Measurements from ENCODE around the gene STK31. TPM values are rescaled to one million over a fixed set of nuclear protein-coding genes. Genes with fewer than 3 reads are reported as not detected.
"Not testable (repeated sequence)": the region's sequence is repeated elsewhere in the genome, so short reads cannot be mapped to it uniquely, and the experiment has no call there.

STK31 gene
- total RNA-seq, 2 experiments from 2014 or later = 0.20 to 0.30 TPM

DNA sequence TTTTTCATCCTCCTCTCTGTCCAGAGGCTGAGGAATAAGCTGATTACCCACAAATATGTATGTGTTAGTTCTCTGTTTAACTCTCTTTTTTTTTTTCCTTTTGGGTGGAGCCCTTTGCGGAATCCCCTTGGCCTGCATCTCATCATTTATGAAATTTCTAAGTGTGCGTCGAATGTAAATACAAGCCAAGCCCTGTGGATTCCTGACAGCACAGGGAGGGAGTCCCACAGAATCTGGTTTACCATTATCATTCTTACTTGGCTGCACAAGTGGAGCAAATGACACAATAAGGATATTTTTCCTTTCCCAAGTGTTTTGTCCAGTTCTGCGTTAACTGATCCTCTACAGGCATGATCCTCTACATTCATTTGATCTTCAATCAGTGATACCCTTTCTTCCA is 11.4 kb downstream of the STK31 start:
- no peaks in the 10 kb centered on the region for H3K4me1 ChIP-seq (ENCODE audit: insufficient read depth, low read length)
- TF ChIP-seq, protein P1, sequence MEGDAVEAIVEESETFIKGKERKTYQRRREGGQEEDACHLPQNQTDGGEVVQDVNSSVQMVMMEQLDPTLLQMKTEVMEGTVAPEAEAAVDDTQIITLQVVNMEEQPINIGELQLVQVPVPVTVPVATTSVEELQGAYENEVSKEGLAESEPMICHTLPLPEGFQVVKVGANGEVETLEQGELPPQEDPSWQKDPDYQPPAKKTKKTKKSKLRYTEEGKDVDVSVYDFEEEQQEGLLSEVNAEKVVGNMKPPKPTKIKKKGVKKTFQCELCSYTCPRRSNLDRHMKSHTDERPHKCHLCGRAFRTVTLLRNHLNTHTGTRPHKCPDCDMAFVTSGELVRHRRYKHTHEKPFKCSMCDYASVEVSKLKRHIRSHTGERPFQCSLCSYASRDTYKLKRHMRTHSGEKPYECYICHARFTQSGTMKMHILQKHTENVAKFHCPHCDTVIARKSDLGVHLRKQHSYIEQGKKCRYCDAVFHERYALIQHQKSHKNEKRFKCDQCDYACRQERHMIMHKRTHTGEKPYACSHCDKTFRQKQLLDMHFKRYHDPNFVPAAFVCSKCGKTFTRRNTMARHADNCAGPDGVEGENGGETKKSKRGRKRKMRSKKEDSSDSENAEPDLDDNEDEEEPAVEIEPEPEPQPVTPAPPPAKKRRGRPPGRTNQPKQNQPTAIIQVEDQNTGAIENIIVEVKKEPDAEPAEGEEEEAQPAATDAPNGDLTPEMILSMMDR (IDR thresholded peaks at IDR 0.05) = no peak
- H3K36me3 ChIP-seq (ENCODE audit: insufficient read depth, low read length) = no peaks in the 10 kb centered on the region
- POLR2A ChIA-PET = no interaction called here
- no peaks in the 10 kb centered on the region for H3K4me1 Mint-ChIP-seq (ENCODE audit: low read depth)
- no peak overlapping the region for H3K4me3 Mint-ChIP-seq
- H3K9me3 Mint-ChIP-seq = no peaks in the 10 kb centered on the region
- ATAC-seq (ENCODE audit: poor library complexity) = no peak
- CTCF ChIA-PET = interaction anchor here (1.7 kb wide), 1 partner anchor 175 kb away, joined by 3 read pairs; no protein-coding TSS in a partner anchor
- H3K27ac Mint-ChIP-seq = no peak overlapping the region
- H3K36me3 Mint-ChIP-seq (ENCODE audit: low read depth) = no peaks in the 10 kb centered on the region
- H3K9me3 ChIP-seq (ENCODE audit: control insufficient read depth in 1 of 2, insufficient read depth in 1 of 2, low read length in 2 of 2) = no peaks in the 10 kb centered on the region
- no peaks in the 10 kb centered on the region for H3K27me3 ChIP-seq (ENCODE audit: control insufficient read depth in 1 of 2, insufficient read depth in 2 of 2, low read length in 2 of 2)
- H3K4me3 ChIP-seq (ENCODE audit: low read length) = no peak overlapping the region
- no peak for DNase-seq
- no peaks in the 10 kb centered on the region for H3K27me3 Mint-ChIP-seq
- intact Hi-C loops (cut with DNase I, micrococcal nuclease) = no loop called here
- no peak overlapping the region for H3K27ac ChIP-seq (ENCODE audit: low read depth in 1 of 2, low read length in 2 of 2)

DNA sequence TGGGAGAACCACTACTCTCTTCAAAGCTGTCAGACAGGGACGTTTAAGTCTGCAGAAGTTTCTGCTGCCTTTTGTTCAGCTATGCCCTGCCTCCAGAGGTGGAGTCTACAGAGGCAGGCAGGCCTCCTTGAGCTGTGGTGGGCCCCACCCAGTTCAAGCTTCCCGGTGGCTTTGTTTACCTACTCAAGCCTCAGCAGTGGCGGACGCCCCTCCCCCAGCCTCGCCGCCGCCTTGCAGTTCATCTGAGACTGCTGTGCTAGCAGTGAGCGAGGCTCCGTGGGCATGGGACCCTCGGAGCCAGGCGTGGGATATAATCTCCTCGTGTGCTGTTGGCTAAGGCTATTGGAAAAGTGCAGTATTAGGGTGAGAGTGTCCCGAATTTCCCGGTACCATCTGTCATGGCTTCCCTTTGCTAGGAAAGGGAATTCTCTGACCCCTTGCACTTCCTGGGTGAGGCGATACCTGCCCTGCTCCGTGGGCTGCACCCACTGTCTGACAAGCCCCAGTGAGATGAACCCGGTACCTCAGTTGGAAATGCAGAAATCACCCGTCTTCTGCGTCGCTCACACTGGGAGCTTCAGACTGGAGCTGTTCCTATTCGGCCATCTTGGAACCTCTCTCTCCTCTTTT is 12.7 kb downstream of the STK31 start:
- H3K27ac ChIP-seq (ENCODE audit: low read depth in 1 of 2, low read length in 2 of 2); H3K36me3 ChIP-seq (ENCODE audit: insufficient read depth, low read length); H3K27me3 Mint-ChIP-seq; CTCF ChIA-PET; ATAC-seq (ENCODE audit: poor library complexity); H3K9me3 ChIP-seq (ENCODE audit: control insufficient read depth in 1 of 2, insufficient read depth in 1 of 2, low read length in 2 of 2); H3K4me1 Mint-ChIP-seq (ENCODE audit: low read depth); H3K4me3 ChIP-seq (ENCODE audit: low read length); H3K4me3 Mint-ChIP-seq; H3K4me1 ChIP-seq (ENCODE audit: insufficient read depth, low read length); H3K9me3 Mint-ChIP-seq; POLR2A ChIA-PET; H3K27ac Mint-ChIP-seq; H3K36me3 Mint-ChIP-seq (ENCODE audit: low read depth); intact Hi-C loops (cut with DNase I, micrococcal nuclease); DNase-seq; H3K27me3 ChIP-seq (ENCODE audit: control insufficient read depth in 1 of 2, insufficient read depth in 2 of 2, low read length in 2 of 2): not testable (repeated sequence)

GRCh38 chr7:23724113-23724512 is 14.1 kb downstream of the STK31 start:
- H3K27me3 Mint-ChIP-seq; H3K27me3 ChIP-seq (ENCODE audit: control insufficient read depth in 1 of 2, insufficient read depth in 2 of 2, low read length in 2 of 2); H3K9me3 Mint-ChIP-seq; ATAC-seq (ENCODE audit: poor library complexity); H3K36me3 ChIP-seq (ENCODE audit: insufficient read depth, low read length); H3K4me1 Mint-ChIP-seq (ENCODE audit: low read depth); H3K9me3 ChIP-seq (ENCODE audit: control insufficient read depth in 1 of 2, insufficient read depth in 1 of 2, low read length in 2 of 2); CTCF ChIA-PET; DNase-seq; POLR2A ChIA-PET; H3K36me3 Mint-ChIP-seq (ENCODE audit: low read depth); H3K4me3 ChIP-seq (ENCODE audit: low read length); H3K27ac Mint-ChIP-seq; H3K4me3 Mint-ChIP-seq; H3K27ac ChIP-seq (ENCODE audit: low read depth in 1 of 2, low read length in 2 of 2); intact Hi-C loops (cut with DNase I, micrococcal nuclease); H3K4me1 ChIP-seq (ENCODE audit: insufficient read depth, low read length): not testable (repeated sequence)

GRCh38 chr7:23742051-23742450 is 32.0 kb downstream of the STK31 start:
- intact Hi-C loops (cut with DNase I, micrococcal nuclease) = no loop called here
- Mint-ChIP-seq H3K9me3 (peaks cover 15% of the 10 kb centered on the region), H3K4me1 (ENCODE audit: low read depth) (no peaks in the 10 kb centered on the region), H3K27me3 (no peaks in the 10 kb centered on the region), H3K4me3 (no peak overlapping the region), H3K36me3 (ENCODE audit: low read depth) (peaks cover 6% of the 10 kb centered on the region), H3K27ac (no peak overlapping the region)
- Histone ChIP-seq H3K36me3 (ENCODE audit: insufficient read depth, low read length) (no peaks in the 10 kb centered on the region), H3K27ac (ENCODE audit: low read depth in 1 of 2, low read length in 2 of 2) (no peak overlapping the region), H3K27me3 (ENCODE audit: control insufficient read depth in 1 of 2, insufficient read depth in 2 of 2, low read length in 2 of 2) (no peaks in the 10 kb centered on the region), H3K9me3 (ENCODE audit: control insufficient read depth in 1 of 2, insufficient read depth in 1 of 2, low read length in 2 of 2) (peaks cover 25 to 37% of the 10 kb centered on the region in 2 experiments), H3K4me1 (ENCODE audit: insufficient read depth, low read length) (no peaks in the 10 kb centered on the region), H3K4me3 (ENCODE audit: low read length) (no peak overlapping the region)
- POLR2A ChIA-PET = no interaction called here
- CTCF ChIA-PET = no interaction called here
- DNase-seq (no peak), ATAC-seq (ENCODE audit: poor library complexity) (no peak)
- TF ChIP-seq, protein P1 (IDR thresholded peaks at IDR 0.05) = no peak

Measured in CD4-positive, alpha-beta T cell (primary cell).